IMR-90 (cell line): Measurements from ENCODE around the gene PGBD4. TPM values are rescaled to one million over a fixed set of nuclear protein-coding genes. Genes with fewer than 3 reads are reported as not detected.

Source experiments
- ATAC-seq: fragments of 200-7000 bp; cut with Tn5 transposase; 2 replicates; pipeline ENCODE4 v1.9.1; 2020; ENCODE audit warnings: low read depth, mild to moderate bottlenecking, moderate library complexity
- BruUV-seq: library from RNA; stranded (reverse); fragments of 400-500 nt; replicated peaks from 2 replicates; lab custom pipeline; 2021; lab: Mats Ljungman, UMichigan
- CTCF ChIA-PET: fragments of 300-600 bp; formaldehyde crosslinking; extraction: SDS; loops from one replicate; lab custom pipeline; 2021; ENCODE audit warnings: antibody characterized with exemption; lab: Yijun Ruan, JAX
- POLR2A ChIA-PET: fragments of 300-600 bp; sonication (Branson Sonifier 250); formaldehyde crosslinking; loops from one replicate; lab custom pipeline; 2022; ENCODE audit warnings: antibody characterized with exemption; ENCODE audit not compliant: unreplicated experiment; lab: Charles Lee
- DNase-seq: peaks from one replicate; pipeline ENCODE4 v3.0.0; 2013
- H2AFZ ChIP-seq: replicated peaks from 2 replicates; pipeline ENCODE3; 2013; ENCODE audit warnings: low read length, mild to moderate bottlenecking; ENCODE audit not compliant: poor library complexity
- H2AK5ac ChIP-seq: 2 replicates; pipeline ENCODE4 v1.6.1; 2013; ENCODE audit warnings: low read depth, low read length, inconsistent platforms
- H2AK9ac ChIP-seq: replicated peaks from 2 replicates; pipeline ENCODE3; 2013; ENCODE audit warnings: mild to moderate bottlenecking, low read depth, low read length, moderate library complexity; ENCODE audit not compliant: poor library complexity
- H2BK120ac ChIP-seq: 2 replicates; pipeline ENCODE4 v1.6.1; 2013; ENCODE audit warnings: low read depth, low read length, inconsistent platforms
- H2BK15ac ChIP-seq: 3 replicates; pipeline ENCODE4 v1.6.1; 2013; ENCODE audit warnings: low read depth, low read length, inconsistent platforms
- H2BK20ac ChIP-seq: 2 replicates; pipeline ENCODE4 v1.6.1; 2013; ENCODE audit warnings: low read depth, mild to moderate bottlenecking, inconsistent platforms, low read length, moderate library complexity
- H2BK5ac ChIP-seq: 2 replicates; pipeline ENCODE4 v1.6.1; 2013; ENCODE audit warnings: mild to moderate bottlenecking, low read depth, low read length, inconsistent platforms; ENCODE audit not compliant: poor library complexity, severe bottlenecking
- H3K14ac ChIP-seq: replicated peaks from 2 replicates; pipeline ENCODE4 v1.6.1; 2013; ENCODE audit warnings: low read depth, low read length, inconsistent platforms
- H3K18ac ChIP-seq: 2 replicates; pipeline ENCODE4 v1.6.1; 2013; ENCODE audit warnings: low read depth, low read length, control low read depth
- H3K23ac ChIP-seq: 2 replicates; pipeline ENCODE4 v1.6.1; 2013; ENCODE audit warnings: low read depth, low read length, inconsistent platforms
- H3K27ac ChIP-seq: 2 replicates; pipeline ENCODE4 v1.5.1; 2013; ENCODE audit warnings: mild to moderate bottlenecking, control low read depth, low read length; ENCODE audit not compliant: insufficient read depth
- H3K27me3 ChIP-seq: 2 replicates; pipeline ENCODE4 v1.6.1; 2013; ENCODE audit warnings: low read length; ENCODE audit not compliant: control insufficient read depth, insufficient read depth
- H3K36me3 ChIP-seq: 2 replicates; pipeline ENCODE4 v1.6.1; 2013; ENCODE audit warnings: low read length, mixed read lengths; ENCODE audit not compliant: control insufficient read depth, insufficient read depth
- H3K4ac ChIP-seq: 2 replicates; pipeline ENCODE4 v1.6.1; 2013; ENCODE audit warnings: low read depth, low read length, inconsistent platforms
- H3K4me1 ChIP-seq: 2 replicates; pipeline ENCODE4 v1.6.1; 2013; ENCODE audit warnings: low read length, mixed read lengths; ENCODE audit not compliant: control insufficient read depth, insufficient read depth
- H3K4me2 ChIP-seq: 2 replicates; pipeline ENCODE4 v1.6.1; 2013; ENCODE audit warnings: low read depth, mild to moderate bottlenecking, control low read depth, low read length, moderate library complexity
- H3K4me3 ChIP-seq: 2 replicates; pipeline ENCODE4 v1.5.1; 2013; ENCODE audit warnings: low read depth, mild to moderate bottlenecking, control low read depth, low read length, moderate library complexity; ENCODE audit not compliant: insufficient read depth
- H3K56ac ChIP-seq: 2 replicates; pipeline ENCODE4 v1.6.1; 2013; ENCODE audit warnings: low read length, inconsistent platforms; ENCODE audit not compliant: insufficient read depth; ENCODE audit errors: extremely low read depth
- H3K79me1 ChIP-seq, 2 experiments: 2 replicates each; pipeline ENCODE4 v1.6.1; 2013; ENCODE audit warnings: low read length in 2 of 2, inconsistent platforms in 1 of 2, low read depth in 1 of 2
- H3K9ac ChIP-seq: 2 replicates; pipeline ENCODE4 v1.6.1; 2013; ENCODE audit warnings: low read depth, low read length, control low read depth
- H3K9me1 ChIP-seq: 2 replicates; pipeline ENCODE4 v1.6.1; 2013; ENCODE audit warnings: low read length, inconsistent platforms; ENCODE audit not compliant: insufficient read depth
- H3K9me3 ChIP-seq: 2 replicates; pipeline ENCODE4 v1.6.1; 2013; ENCODE audit warnings: low read length; ENCODE audit not compliant: control insufficient read depth, insufficient read depth
- H4K20me1 ChIP-seq: 2 replicates; pipeline ENCODE4 v1.6.1; 2013; ENCODE audit warnings: low read length, inconsistent platforms; ENCODE audit not compliant: insufficient read depth
- H4K5ac ChIP-seq: 2 replicates; pipeline ENCODE4 v1.6.1; 2013; ENCODE audit warnings: mild to moderate bottlenecking, low read depth, low read length, control low read depth
- H4K8ac ChIP-seq, 2 experiments: 2 replicates each; pipeline ENCODE4 v1.6.1; 2013; ENCODE audit warnings: low read depth in 2 of 2, low read length in 2 of 2, control low read depth in 1 of 2, inconsistent platforms in 1 of 2
- H4K91ac ChIP-seq: 2 replicates; pipeline ENCODE4 v1.6.1; 2013; ENCODE audit warnings: low read depth, low read length, inconsistent platforms; ENCODE audit not compliant: insufficient read depth
- BHLHE40 ChIP-seq: fragments of 150-350 bp; IDR thresholded peaks from 2 replicates; pipeline ENCODE4 v1.6.1; 2016; ENCODE audit warnings: mild to moderate bottlenecking, low read depth, low read length
- CEBPB ChIP-seq: IDR thresholded peaks from 2 replicates; pipeline ENCODE4 v1.6.1; 2012; ENCODE audit warnings: low read depth, low read length, improper control_type of control experiment
- CHD1 ChIP-seq: IDR thresholded peaks from 2 replicates; pipeline ENCODE4 v1.6.1; 2012; ENCODE audit warnings: low read depth, low read length, improper control_type of control experiment
- FOS ChIP-seq: fragments of 150-350 bp; IDR thresholded peaks from 2 replicates; pipeline ENCODE4 v1.6.1; 2016; ENCODE audit warnings: low read depth, low read length
- MAFK ChIP-seq: IDR thresholded peaks from 2 replicates; pipeline ENCODE4 v1.6.1; 2012; ENCODE audit warnings: low read depth, low read length, improper control_type of control experiment
- MAZ ChIP-seq: IDR thresholded peaks from 2 replicates; pipeline ENCODE4 v1.6.1; 2012; ENCODE audit warnings: low read depth, mild to moderate bottlenecking, low read length, improper control_type of control experiment, moderate library complexity, borderline replicate concordance
- MXI1 ChIP-seq: IDR thresholded peaks from 2 replicates; pipeline ENCODE4 v1.6.1; 2012; ENCODE audit warnings: low read depth, mild to moderate bottlenecking, low read length, moderate library complexity, borderline replicate concordance
- NFE2L2 ChIP-seq: fragments of 150-350 bp; IDR thresholded peaks from 2 replicates; pipeline ENCODE4 v1.6.1; 2016; ENCODE audit warnings: low read depth, mild to moderate bottlenecking, low read length
- POLR2A ChIP-seq: IDR thresholded peaks from 2 replicates; pipeline ENCODE4 v1.6.1; 2012; ENCODE audit warnings: mild to moderate bottlenecking, low read depth, low read length
- RAD21 ChIP-seq: IDR thresholded peaks from 2 replicates; pipeline ENCODE4 v1.6.1; 2012; ENCODE audit warnings: low read length, improper control_type of control experiment
- RCOR1 ChIP-seq: IDR thresholded peaks from 2 replicates; pipeline ENCODE4 v1.6.1; 2012; ENCODE audit warnings: mild to moderate bottlenecking, low read length, improper control_type of control experiment; ENCODE audit not compliant: insufficient replicate concordance
- RFX5 ChIP-seq: IDR thresholded peaks from 2 replicates; pipeline ENCODE4 v1.8.0; 2012; ENCODE audit warnings: low read depth, mild to moderate bottlenecking, low read length, moderate library complexity
- SMC3 ChIP-seq: fragments of 150-350 bp; IDR thresholded peaks from 2 replicates; pipeline ENCODE4 v1.6.1; 2016; ENCODE audit warnings: low read depth, mild to moderate bottlenecking, antibody characterized with exemption, low read length, moderate library complexity
- WGBS, 2 experiments: methylation state at CpG; one replicate each; pipeline versions ENCODE4 v1.1.5 to v1.1.7; 2013; ENCODE audit warnings: missing lambda C conversion rate in 2 of 2; ENCODE audit not compliant: insufficient read length in 1 of 2; ENCODE audit errors: extremely low coverage in 2 of 2; 5-methylcytosine and 5-hydroxymethylcytosine counted together
- dilution Hi-C: fragments of 300-500 bp; cut with HindIII; formaldehyde crosslinking; loops from one replicate; pipeline ENCODE4 v1.14.3; 2018; ENCODE audit warnings: low sequenced_read_pairs; ENCODE audit not compliant: unreplicated experiment
- in situ Hi-C: fragments of 300-500 bp; cut with MboI; formaldehyde crosslinking; loops from 3 replicates; pipeline ENCODE4 v1.14.3; 2019; ENCODE audit warnings: low sequenced_read_pairs, inconsistent platforms, mixed read lengths
- intact Hi-C: fragments of 100-400 bp; cut with micrococcal nuclease; formaldehyde crosslinking; loops from 2 replicates; pipeline ENCODE4 v1.10.0; 2022
- polyA plus RNA-seq, 3 experiments: library from polyadenylated mRNA; depleted of rRNA; stranded (reverse); fragments of >200 nt; gene quantifications; 2 replicates each; pipeline ENCODE4 v1.2.3, GENCODE V29; 2012; ENCODE audit warnings: low replicate concordance in 1 of 3
- total RNA-seq: library from RNA; depleted of rRNA; stranded (reverse); fragments of >200 nt; gene quantifications from 2 replicates; pipeline ENCODE4 v1.2.3, GENCODE V29; 2012
- TF ChIP-seq, protein P1 (sequence below): conservative IDR thresholded peaks from 2 replicates; pipeline ENCODE4 v1.5.1; 2012; ENCODE audit warnings: mild to moderate bottlenecking, low read depth, low read length, improper control_type of control experiment
- TF ChIP-seq, protein P2 (sequence below): fragments of 150-350 bp; IDR thresholded peaks from 2 replicates; pipeline ENCODE4 v1.6.1; 2017; ENCODE audit warnings: mild to moderate bottlenecking, antibody characterized with exemption, low read length, low read depth
- TF ChIP-seq, protein P3 (sequence below): fragments of 150-350 bp; IDR thresholded peaks from 2 replicates; pipeline ENCODE4 v1.6.1; 2016; ENCODE audit warnings: low read depth, mild to moderate bottlenecking, low read length, moderate library complexity, borderline replicate concordance

The PGBD4 gene
- total and polyA plus RNA-seq, 2 of the 4 experiments (the other 2 are of a cell fraction), result 0.89 to 1.3 TPM

DNA sequence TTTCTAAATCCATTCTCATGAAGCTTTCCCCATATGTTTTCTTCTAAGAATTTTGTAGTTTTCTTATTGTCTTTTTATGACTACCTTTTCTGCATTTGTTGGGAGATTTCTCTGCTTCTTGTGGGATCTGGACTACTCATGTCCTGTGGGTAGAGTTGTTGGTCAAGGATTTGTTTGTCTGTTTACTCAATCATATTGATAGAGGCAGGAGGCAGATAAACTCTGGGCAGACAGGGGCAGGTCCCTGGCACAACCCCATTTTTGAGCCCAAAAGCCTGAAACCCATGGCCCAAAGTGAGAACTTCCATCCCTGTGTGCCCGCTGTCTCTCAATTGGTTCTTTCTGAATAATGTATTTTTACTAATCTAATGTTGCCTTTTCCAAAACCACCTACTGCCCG, 12.3 kb downstream of the PGBD4 start:
- Histone ChIP-seq H4K5ac (no peak overlapping the region), H2BK20ac (no peak overlapping the region), H3K9me3 (no peaks in the 10 kb centered on the region), H3K56ac (no peak overlapping the region; the same call in 1 of the 2 replicates), H3K27ac (no peak overlapping the region), H3K4ac (no peak overlapping the region), H3K27me3 (no peaks in the 10 kb centered on the region), H3K79me1 (no peaks in the 10 kb centered on the region), H2BK15ac (no peak overlapping the region), H3K18ac (no peak overlapping the region), H3K4me3 (no peak overlapping the region), H4K20me1 (no peaks in the 10 kb centered on the region), H3K14ac (no peak overlapping the region), H3K9me1 (no peaks in the 10 kb centered on the region), H2AK5ac (no peak overlapping the region), H4K8ac (no peak overlapping the region), H2BK120ac (no peak overlapping the region), H3K36me3 (no peaks in the 10 kb centered on the region), H3K9ac (no peak overlapping the region), H4K91ac (no peak overlapping the region), H2AFZ (no peak overlapping the region), H3K4me2 (no peak overlapping the region), H3K4me1 (no peaks in the 10 kb centered on the region; the same call in 1 of the 2 replicates), H2BK5ac (no peak overlapping the region), H2AK9ac (no peak overlapping the region), H3K23ac (no peak overlapping the region)
- BruUV-seq, result no TSS peak
- ATAC-seq, result no peak
- no peak for TF ChIP-seq RAD21
- TF ChIP-seq MAZ, result no peak
- no peak for TF ChIP-seq RFX5
- no peak for TF ChIP-seq CHD1
- no peak for TF ChIP-seq NFE2L2
- TF ChIP-seq MXI1, result no peak
- TF ChIP-seq POLR2A, result no peak
- TF ChIP-seq CEBPB, result no peak
- no peak for TF ChIP-seq FOS
- TF ChIP-seq, protein P1, sequence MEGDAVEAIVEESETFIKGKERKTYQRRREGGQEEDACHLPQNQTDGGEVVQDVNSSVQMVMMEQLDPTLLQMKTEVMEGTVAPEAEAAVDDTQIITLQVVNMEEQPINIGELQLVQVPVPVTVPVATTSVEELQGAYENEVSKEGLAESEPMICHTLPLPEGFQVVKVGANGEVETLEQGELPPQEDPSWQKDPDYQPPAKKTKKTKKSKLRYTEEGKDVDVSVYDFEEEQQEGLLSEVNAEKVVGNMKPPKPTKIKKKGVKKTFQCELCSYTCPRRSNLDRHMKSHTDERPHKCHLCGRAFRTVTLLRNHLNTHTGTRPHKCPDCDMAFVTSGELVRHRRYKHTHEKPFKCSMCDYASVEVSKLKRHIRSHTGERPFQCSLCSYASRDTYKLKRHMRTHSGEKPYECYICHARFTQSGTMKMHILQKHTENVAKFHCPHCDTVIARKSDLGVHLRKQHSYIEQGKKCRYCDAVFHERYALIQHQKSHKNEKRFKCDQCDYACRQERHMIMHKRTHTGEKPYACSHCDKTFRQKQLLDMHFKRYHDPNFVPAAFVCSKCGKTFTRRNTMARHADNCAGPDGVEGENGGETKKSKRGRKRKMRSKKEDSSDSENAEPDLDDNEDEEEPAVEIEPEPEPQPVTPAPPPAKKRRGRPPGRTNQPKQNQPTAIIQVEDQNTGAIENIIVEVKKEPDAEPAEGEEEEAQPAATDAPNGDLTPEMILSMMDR, result no peak
- TF ChIP-seq SMC3, result no peak
- TF ChIP-seq, protein P2, sequence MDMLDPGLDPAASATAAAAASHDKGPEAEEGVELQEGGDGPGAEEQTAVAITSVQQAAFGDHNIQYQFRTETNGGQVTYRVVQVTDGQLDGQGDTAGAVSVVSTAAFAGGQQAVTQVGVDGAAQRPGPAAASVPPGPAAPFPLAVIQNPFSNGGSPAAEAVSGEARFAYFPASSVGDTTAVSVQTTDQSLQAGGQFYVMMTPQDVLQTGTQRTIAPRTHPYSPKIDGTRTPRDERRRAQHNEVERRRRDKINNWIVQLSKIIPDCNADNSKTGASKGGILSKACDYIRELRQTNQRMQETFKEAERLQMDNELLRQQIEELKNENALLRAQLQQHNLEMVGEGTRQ, result no peak
- TF ChIP-seq, protein P3, sequence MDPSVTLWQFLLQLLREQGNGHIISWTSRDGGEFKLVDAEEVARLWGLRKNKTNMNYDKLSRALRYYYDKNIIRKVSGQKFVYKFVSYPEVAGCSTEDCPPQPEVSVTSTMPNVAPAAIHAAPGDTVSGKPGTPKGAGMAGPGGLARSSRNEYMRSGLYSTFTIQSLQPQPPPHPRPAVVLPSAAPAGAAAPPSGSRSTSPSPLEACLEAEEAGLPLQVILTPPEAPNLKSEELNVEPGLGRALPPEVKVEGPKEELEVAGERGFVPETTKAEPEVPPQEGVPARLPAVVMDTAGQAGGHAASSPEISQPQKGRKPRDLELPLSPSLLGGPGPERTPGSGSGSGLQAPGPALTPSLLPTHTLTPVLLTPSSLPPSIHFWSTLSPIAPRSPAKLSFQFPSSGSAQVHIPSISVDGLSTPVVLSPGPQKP, result no peak
- TF ChIP-seq BHLHE40, result no peak
- no peak for TF ChIP-seq RCOR1
- no peak for TF ChIP-seq MAFK
- DNase-seq, result no peak
- in situ Hi-C loops (loop anchor here (25.0 kb wide), 1 partner anchor 473 kb away; the partner anchor contains the start of gene GOLGA8B), dilution Hi-C loops (no loop called here), intact Hi-C loops (no loop called here)
- ChIA-PET POLR2A (no interaction called here), CTCF (no interaction called here)
- no CpG with 5 or more reads among the region's 2 CpGs for WGBS, 2 experiments
